GM21825 (cell line): ENCODE measurements around the gene MICALL1.
"Not testable (repeated sequence)": the region's sequence is repeated elsewhere in the genome, so short reads cannot be mapped to it uniquely, and the experiment has no call there.

Experiments
- ATAC-seq: cut with Tn5 transposase; IDR thresholded peaks from one replicate; pipeline ENCODE4 v1.9.1; 2021; ENCODE audit warnings: mild to moderate bottlenecking, moderate library complexity; ENCODE audit not compliant: unreplicated experiment

MICALL1 gene

GRCh38 chr22:37929390-37929789 lies 23.3 kb downstream of the MICALL1 start:
- no peak for ATAC-seq

DNA sequence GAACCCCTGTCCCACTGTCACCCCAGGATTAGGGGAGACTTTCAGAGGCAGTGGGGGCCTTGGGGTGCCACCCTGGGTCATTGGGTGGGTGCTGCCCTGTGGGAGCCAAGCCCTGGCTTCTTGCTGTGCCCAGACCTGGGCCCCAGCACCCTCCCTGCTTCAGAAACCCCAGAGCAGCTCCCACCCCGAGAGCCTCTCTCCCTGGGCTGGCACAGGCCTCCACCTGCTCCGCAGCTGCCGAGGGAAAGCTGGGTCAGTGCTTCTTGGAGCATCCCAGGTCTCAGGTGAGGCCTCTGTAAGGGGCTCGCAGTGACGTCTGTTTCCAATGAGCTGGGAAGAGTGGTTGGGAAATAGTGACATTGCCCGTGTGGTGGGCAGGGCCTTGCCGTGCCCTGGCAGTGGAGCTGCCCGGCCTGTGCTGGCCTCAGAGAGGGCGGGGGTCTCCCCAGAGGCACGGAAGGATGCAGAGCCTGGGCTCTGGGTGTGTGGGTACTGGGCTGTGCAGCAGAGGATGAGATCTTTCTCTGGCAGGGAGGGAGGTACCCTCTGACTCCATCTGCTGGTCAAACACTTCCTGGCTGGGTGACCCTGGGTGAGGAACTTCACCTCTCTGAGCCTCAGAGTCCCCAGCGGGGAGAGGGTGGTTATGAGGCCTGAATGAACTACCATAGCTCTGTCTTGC lies 24.3 kb downstream of the MICALL1 start:
- ATAC-seq: no peak

- no peak for ATAC-seq
These were observed 24.9 kb downstream of the MICALL1 start for GRCh38 chr22:37930952-37931440.

- ATAC-seq: no peak
These were observed 25.8 kb downstream of the MICALL1 start for GRCh38 chr22:37931893-37932389.

- no peak for ATAC-seq
These were observed 26.3 kb downstream of the MICALL1 start for GRCh38 chr22:37932401-37932800.

- ATAC-seq: no peak
These were observed 26.9 kb downstream of the MICALL1 start for GRCh38 chr22:37932821-37933578.

- peak; percentile 85 for ATAC-seq
These were observed 27.7 kb downstream of the MICALL1 start for GRCh38 chr22:37933711-37934376.

- no peak for ATAC-seq
These were observed 34.7 kb downstream of the MICALL1 start for GRCh38 chr22:37940698-37941376.

DNA sequence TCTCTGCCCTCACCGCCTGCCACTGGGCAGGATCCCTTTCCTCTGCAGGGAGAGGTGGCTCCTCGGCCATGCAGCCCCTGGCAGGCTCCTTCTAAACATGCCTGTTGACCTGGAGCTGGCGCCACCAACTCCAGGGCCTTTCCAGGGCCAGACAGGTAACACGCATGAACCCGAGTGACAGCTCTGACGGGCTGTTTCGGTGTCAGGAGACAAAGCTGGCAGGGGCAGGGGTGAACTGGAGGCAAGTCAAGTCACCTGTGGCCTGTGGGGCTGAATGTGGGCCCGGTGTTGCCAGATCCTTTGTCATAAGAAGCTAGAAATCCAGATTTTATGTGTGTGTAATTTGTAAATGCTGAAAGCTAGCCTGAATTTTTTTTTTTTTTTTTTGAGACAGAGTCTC lies 36.0 kb downstream of the MICALL1 start:
- ATAC-seq: no peak

GRCh38 chr22:37943136-37943824 lies 37.2 kb downstream of the MICALL1 start:
- ATAC-seq: no peak

GRCh38 chr22:37943825-37944198 lies 37.7 kb downstream of the MICALL1 start:
- ATAC-seq: no peak

GRCh38 chr22:37944423-37944822 lies 38.3 kb downstream of the MICALL1 start:
- ATAC-seq: not testable (repeated sequence)

- not testable (repeated sequence) for ATAC-seq
These were observed 41.2 kb downstream of the MICALL1 start for GRCh38 chr22:37947142-37947795.

DNA sequence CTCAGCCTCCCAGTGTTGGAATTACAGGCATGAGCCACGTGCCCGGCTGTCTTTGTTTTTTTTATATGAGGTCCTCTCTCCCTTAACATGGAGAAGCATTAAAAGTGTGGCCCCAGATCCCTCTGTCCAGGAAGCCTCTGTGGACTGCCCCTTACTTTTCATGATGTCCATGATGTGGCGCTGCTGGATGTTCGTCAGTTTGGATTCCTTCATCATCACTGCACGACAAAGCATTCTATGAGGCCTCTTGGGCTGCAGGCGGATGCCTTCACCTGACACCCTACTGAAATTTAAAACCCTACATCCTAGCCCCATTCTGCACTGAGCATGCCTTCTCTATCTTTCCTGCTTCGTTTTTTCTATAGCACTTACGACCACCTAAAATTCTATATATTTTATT lies 45.2 kb downstream of the MICALL1 start:
- no peak for ATAC-seq

- not testable (repeated sequence) for ATAC-seq
These were observed 46.5 kb downstream of the MICALL1 start for GRCh38 chr22:37952629-37953028.

DNA sequence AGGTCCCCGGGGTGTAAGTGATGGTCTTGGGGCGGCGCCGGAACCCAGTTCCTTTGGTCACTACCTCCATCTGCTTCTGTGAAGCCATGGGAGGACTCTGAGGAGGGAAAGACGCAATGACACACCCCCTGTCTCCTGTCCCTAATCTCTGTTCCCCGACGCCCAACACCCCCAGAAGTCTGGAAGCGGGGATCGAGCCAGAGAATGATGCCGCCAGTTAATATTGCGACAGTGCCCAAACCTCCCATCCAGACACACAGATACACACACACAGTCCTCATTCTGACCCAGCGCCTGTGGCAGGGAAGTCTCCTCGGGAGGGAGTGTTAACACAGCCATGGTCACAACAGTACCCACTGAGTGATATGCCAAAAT lies 47.0 kb downstream of the MICALL1 start:
- no peak for ATAC-seq

DNA sequence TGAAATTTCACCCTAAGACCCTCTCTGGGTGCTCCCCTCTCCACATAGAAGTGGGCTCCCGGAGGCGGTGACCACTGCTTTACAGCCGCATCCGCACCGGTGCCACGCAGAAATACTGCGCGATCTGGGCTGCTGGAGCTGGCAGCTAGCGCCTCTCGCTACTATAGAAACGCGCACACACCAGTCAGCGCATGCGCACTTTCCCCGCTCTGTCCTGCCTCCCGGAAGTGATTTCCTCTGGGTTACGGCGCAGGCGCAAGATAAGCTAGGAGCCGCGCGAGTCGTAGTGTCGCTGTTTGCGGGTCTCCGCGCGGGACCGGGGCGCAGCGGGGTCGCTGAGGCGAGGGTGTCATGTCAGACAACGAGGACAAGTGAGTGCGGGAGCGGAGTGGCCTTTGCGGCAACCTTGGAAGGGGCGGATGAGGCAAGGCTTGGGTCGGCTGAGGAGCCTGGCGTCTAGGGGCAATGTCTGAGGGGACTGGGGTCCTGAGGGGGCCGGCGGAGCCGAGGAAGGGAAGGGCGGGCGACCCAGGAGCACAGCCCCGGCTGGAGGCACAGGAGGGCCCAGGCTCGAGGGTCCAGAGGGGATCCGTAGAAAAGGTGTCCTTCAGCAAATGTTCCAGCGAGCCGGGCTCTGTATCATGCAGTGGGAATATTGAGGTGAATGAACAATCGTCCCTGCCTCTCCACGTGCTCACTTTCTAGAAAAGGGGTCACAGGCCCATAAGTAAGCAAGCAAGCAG lies 47.5 kb downstream of the MICALL1 start, which contains the start of the genes C22orf23 and POLR2F:
Gene C22orf23 (minus strand): TSS at position 165 of the 743 bp plus-strand sequence. CDS start 452 bp downstream, outside the sequence.
Gene POLR2F (plus strand): TSS at position 263 of the 743 bp plus-strand sequence. CDS start 89 bp downstream, at position 352.
- peak; percentile 80 for ATAC-seq

- ATAC-seq: no peak
These were observed 48.6 kb downstream of the MICALL1 start for GRCh38 chr22:37954686-37955085.
